Epidermal melanocyte (primary cell): ENCODE measurements around the gene GSTCD.
"Not testable (repeated sequence)": the region's sequence is repeated elsewhere in the genome, so short reads cannot be mapped to it uniquely, and the experiment has no call there.

Experiments
- DNase-seq: peaks from one replicate; pipeline ENCODE4 v3.0.0; 2011; ENCODE audit warnings: low spot score; ENCODE audit not compliant: insufficient read length

The GSTCD gene

GRCh38 chr4:105708181-105709080, at the start of gene GSTCD, which contains the start of gene INTS12:
Gene GSTCD (plus strand): TSS chr4:105708784. CDS start chr4:105717614, 8,830 bp downstream.
Gene INTS12 (minus strand): TSS chr4:105708689. CDS start chr4:105700005, 8,684 bp downstream.
- DNase-seq, result peak; percentile 84

- DNase-seq, result no peak
Measured at GRCh38 chr4:105659190-105659589, 49.4 kb upstream of the GSTCD start.

- DNase-seq, result no peak
Measured at GRCh38 chr4:105661028-105661427, 47.6 kb upstream of the GSTCD start.

GRCh38 chr4:105662935-105663675, 45.5 kb upstream of the GSTCD start:
- no peak for DNase-seq

GRCh38 chr4:105666693-105667092, 41.9 kb upstream of the GSTCD start:
- DNase-seq, result no peak

GRCh38 chr4:105670684-105671083, 37.9 kb upstream of the GSTCD start:
- no peak for DNase-seq

- DNase-seq, result no peak
Measured at GRCh38 chr4:105671301-105671700, 37.3 kb upstream of the GSTCD start.

- DNase-seq, result no peak
Measured at GRCh38 chr4:105674011-105674410, 34.6 kb upstream of the GSTCD start.

GRCh38 chr4:105677709-105678108, 30.9 kb upstream of the GSTCD start:
- DNase-seq, result no peak

- no peak for DNase-seq
Measured at GRCh38 chr4:105679186-105679585, 29.4 kb upstream of the GSTCD start.

- DNase-seq, result no peak
Measured at GRCh38 chr4:105683038-105683437, 25.5 kb upstream of the GSTCD start.

- DNase-seq, result no peak
Measured at GRCh38 chr4:105686571-105686970, 22.0 kb upstream of the GSTCD start.

GRCh38 chr4:105694812-105695211, 13.8 kb upstream of the GSTCD start:
- DNase-seq, result not testable (repeated sequence)

- not testable (repeated sequence) for DNase-seq
Measured at GRCh38 chr4:105695832-105696231, 12.8 kb upstream of the GSTCD start.

- DNase-seq, result no peak
Measured at GRCh38 chr4:105698607-105699006, 10.0 kb upstream of the GSTCD start.

- DNase-seq, result no peak
Measured at GRCh38 chr4:105707782-105708180, 803 bp upstream of the GSTCD start.

- no peak for DNase-seq
Measured at GRCh38 chr4:105709081-105709450, 482 bp downstream of the GSTCD start.

- DNase-seq, result no peak
Measured at GRCh38 chr4:105710012-105710600, 1.5 kb downstream of the GSTCD start.

GRCh38 chr4:105710678-105711077, 2.1 kb downstream of the GSTCD start:
- DNase-seq, result no peak

- DNase-seq, result no peak
Measured at GRCh38 chr4:105712766-105713165, 4.2 kb downstream of the GSTCD start.

- no peak for DNase-seq
Measured at GRCh38 chr4:105714071-105714521, 5.5 kb downstream of the GSTCD start.

GRCh38 chr4:105714932-105715331, 6.3 kb downstream of the GSTCD start:
- DNase-seq, result no peak
